Prostate gland (tissue), 2 donors: Measurements from ENCODE around the gene ARHGAP45.

ENCODE experiments used
- CTCF ChIP-seq, 4 experiments: fragments of 200-600 bp in 2 of 4; fragments of 450-650 bp in 2 of 4; sonication (generic) in 2 of 4; IDR thresholded peaks; 1 replicate in 3 of 4; 2 replicates in 1 of 4; pipeline ENCODE4 v1.5.1; 2016 to 2019; ENCODE audit warnings: antibody characterized with exemption in 4 of 4, mild to moderate bottlenecking in 2 of 4, moderate library complexity in 2 of 4
- POLR2A ChIP-seq: fragments of 450-650 bp; IDR thresholded peaks from one replicate; pipeline ENCODE4 v1.6.1; 2016; ENCODE audit warnings: antibody characterized with exemption, mild to moderate bottlenecking
- POLR2AphosphoS5 ChIP-seq: sonication (generic); formaldehyde crosslinking; IDR thresholded peaks from one replicate; pipeline ENCODE4 v1.6.1; 2017; ENCODE audit warnings: antibody characterized with exemption

GRCh38 chr19:1090731-1091543, 24.0 kb downstream of the ARHGAP45 start:
- TF ChIP-seq CTCF (IDR thresholded peaks at IDR 0.05) = no peak
- TF ChIP-seq POLR2AphosphoS5 = no peak
- TF ChIP-seq POLR2A = no peak
